ENCODE data around the gene RAB44. TPM values are rescaled to one million over a fixed set of nuclear protein-coding genes. Genes with fewer than 3 reads are reported as not detected.

Gene RAB44
- total RNA-seq, 1 experiment from 2014 or later: not detected

- Histone ChIP-seq H3K4me1 (ENCODE audit: insufficient read depth, low read length) (no peaks in the 10 kb centered on the region), H3K4me2 (ENCODE audit: insufficient read depth, insufficient read length, low read length) (no peak overlapping the region), H2BK20ac (ENCODE audit: low read depth, low read length, poor library complexity, severe bottlenecking) (no peak overlapping the region), H2AFZ (ENCODE audit: low read length) (no peak overlapping the region), H3T11ph (ENCODE audit: low read length) (no peak overlapping the region), H3K14ac (ENCODE audit: insufficient read depth, low read length) (no peak overlapping the region), H3K9ac (ENCODE audit: extremely low read depth, insufficient read length, low read length) (no peak overlapping the region), H2BK12ac (ENCODE audit: insufficient read length, low read depth, low read length) (no peak overlapping the region), H3K18ac (ENCODE audit: insufficient read length, low read depth, low read length) (no peak overlapping the region), H3K9me3 (ENCODE audit: control insufficient read depth, low read depth, low read length) (no peaks in the 10 kb centered on the region), H3K79me1 (ENCODE audit: insufficient read depth, low read depth, low read length, poor library complexity, severe bottlenecking) (no peaks in the 10 kb centered on the region), H3K27me3 (ENCODE audit: insufficient read depth, low read length) (no peaks in the 10 kb centered on the region), H3K23ac (ENCODE audit: insufficient read length, low read depth, low read length) (no peak overlapping the region), H3K4ac (ENCODE audit: low read depth, low read length) (no peak overlapping the region), H4K20me1 (ENCODE audit: control insufficient read depth, insufficient read depth, insufficient read length) (no peaks in the 10 kb centered on the region), H3K23me2 (ENCODE audit: insufficient read length, low read depth, low read length, poor library complexity, severe bottlenecking) (no peaks in the 10 kb centered on the region), H2AK5ac (ENCODE audit: insufficient read length, low read length) (no peak overlapping the region), H3K56ac (ENCODE audit: insufficient read length, low read depth, low read length) (no peak overlapping the region), H2BK5ac (ENCODE audit: insufficient read length, low read length) (no peak overlapping the region), H3K27ac (ENCODE audit: insufficient read length, low read depth, low read length) (no peak overlapping the region), H2BK15ac (ENCODE audit: low read depth, low read length) (no peak overlapping the region), H2BK120ac (ENCODE audit: low read depth, low read length, poor library complexity, severe bottlenecking) (no peak overlapping the region), H3K79me2 (ENCODE audit: insufficient read depth, low read length) (no peaks in the 10 kb centered on the region), H4K91ac (ENCODE audit: insufficient read length, low read depth, low read length) (no peak overlapping the region), H4K8ac (replicated peaks; ENCODE audit: insufficient read length, low read depth, low read length) (no peak overlapping the region), H4K5ac (ENCODE audit: insufficient read length, low read depth, low read length) (no peak overlapping the region)
- Mint-ChIP-seq H3K4me1 (peaks cover 13 to 26% of the 10 kb centered on the region in 2 experiments), H3K27me3 (ENCODE audit: low read depth) (peaks cover 2% of the 10 kb centered on the region), H3K27ac (no peak overlapping the region), H3K9me3 (no peaks in the 10 kb centered on the region), H3K4me3 (no peak overlapping the region), H3K36me3 (ENCODE audit: insufficient read depth in 1 of 3, low read depth in 3 of 3) (no peaks in the 10 kb centered on the region)
- TF ChIP-seq, protein P1, sequence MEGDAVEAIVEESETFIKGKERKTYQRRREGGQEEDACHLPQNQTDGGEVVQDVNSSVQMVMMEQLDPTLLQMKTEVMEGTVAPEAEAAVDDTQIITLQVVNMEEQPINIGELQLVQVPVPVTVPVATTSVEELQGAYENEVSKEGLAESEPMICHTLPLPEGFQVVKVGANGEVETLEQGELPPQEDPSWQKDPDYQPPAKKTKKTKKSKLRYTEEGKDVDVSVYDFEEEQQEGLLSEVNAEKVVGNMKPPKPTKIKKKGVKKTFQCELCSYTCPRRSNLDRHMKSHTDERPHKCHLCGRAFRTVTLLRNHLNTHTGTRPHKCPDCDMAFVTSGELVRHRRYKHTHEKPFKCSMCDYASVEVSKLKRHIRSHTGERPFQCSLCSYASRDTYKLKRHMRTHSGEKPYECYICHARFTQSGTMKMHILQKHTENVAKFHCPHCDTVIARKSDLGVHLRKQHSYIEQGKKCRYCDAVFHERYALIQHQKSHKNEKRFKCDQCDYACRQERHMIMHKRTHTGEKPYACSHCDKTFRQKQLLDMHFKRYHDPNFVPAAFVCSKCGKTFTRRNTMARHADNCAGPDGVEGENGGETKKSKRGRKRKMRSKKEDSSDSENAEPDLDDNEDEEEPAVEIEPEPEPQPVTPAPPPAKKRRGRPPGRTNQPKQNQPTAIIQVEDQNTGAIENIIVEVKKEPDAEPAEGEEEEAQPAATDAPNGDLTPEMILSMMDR (conservative IDR thresholded peaks at IDR 0.05): no peak
- DNase-seq: no peak
- WGBS (ENCODE audit: extremely low coverage, insufficient read length, low lambda C conversion rate): no CpG with 5 or more reads among the region's 4 CpGs
Observed at GRCh38 chr6:36757206-36757605, 59.6 kb downstream of the RAB44 start.
